ENCODE measurements around the gene OGFOD1. TPM values are rescaled to one million over a fixed set of nuclear protein-coding genes. Genes with fewer than 3 reads are reported as not detected.

Gene OGFOD1
- total and polyA plus RNA-seq, 2 of the 13 experiments (the other 11 are each of a cell fraction or from before 2014, with no cell fraction given) = 35.2 to 81.3 TPM

DNA sequence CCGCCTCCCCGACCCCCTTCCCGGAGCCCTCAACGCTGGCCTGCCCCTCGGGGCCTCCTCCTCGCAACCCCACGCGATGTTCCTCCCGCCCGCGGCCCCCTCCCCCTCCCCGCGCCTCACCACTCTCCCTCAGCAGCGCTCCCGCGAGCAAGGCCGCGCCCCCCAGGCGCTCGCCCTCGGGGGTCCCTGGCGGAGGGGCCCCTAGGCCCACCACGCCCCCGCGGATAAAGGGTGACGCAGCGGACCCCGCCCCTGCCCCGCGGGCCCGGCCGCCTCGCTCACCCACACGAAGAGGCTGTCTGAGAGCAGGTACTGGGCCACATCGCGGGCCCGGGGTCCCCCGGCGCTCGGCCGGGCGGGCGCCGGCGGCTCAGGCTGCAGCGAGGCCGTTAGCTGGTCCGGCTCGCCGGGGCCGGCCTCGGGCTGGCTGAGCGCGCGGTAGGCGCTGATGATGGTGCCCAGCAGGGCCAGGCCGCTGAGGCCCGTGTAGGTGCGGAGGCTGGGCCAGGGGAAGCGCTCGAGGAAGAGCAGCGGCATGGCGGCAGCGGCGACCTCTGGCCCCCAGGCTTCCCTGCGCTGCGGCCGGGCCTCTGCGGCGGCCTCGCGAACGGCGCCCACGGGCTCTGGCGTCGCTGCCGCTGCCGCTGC, 26.4 kb upstream of the OGFOD1 start (continued):
- peak; percentile 6 for TF ChIP-seq ZNF883 (CRISPR knock-in tag; IDR thresholded peaks at IDR 0.05; ENCODE audit: not compliant biosample characterization)
- TF ChIP-seq NCOA1 (CRISPR knock-in tag; IDR thresholded peaks at IDR 0.05) = no peak
- TF ChIP-seq PAX8 (CRISPR knock-in tag; IDR thresholded peaks at IDR 0.05; ENCODE audit: borderline replicate concordance) = no peak
- peak; percentile 41; the same call in 1 of the 2 replicates for TF ChIP-seq SALL1 (CRISPR knock-in tag; IDR thresholded peaks at IDR 0.05)
- TF ChIP-seq HNRNPK (IDR thresholded peaks at IDR 0.05; ENCODE audit: low read depth, low read length, poor library complexity, severe bottlenecking) = peak; percentile 36
- TF ChIP-seq ZSCAN22 (CRISPR knock-in tag; IDR thresholded peaks at IDR 0.05) = no peak
- TF ChIP-seq ZNF441 (CRISPR knock-in tag; IDR thresholded peaks at IDR 0.05; ENCODE audit: borderline replicate concordance) = no peak
- TF ChIP-seq POLR2G (IDR thresholded peaks at IDR 0.05; ENCODE audit: low read depth, low read length) = 0 out of 2 replicates have a peak, but pooled peaks have one; percentile 30
- TF ChIP-seq ZNF674 (CRISPR knock-in tag; IDR thresholded peaks at IDR 0.05; ENCODE audit: low read depth) = 0 out of 2 replicates have a peak, but pooled peaks have one; percentile 45
- TF ChIP-seq, protein P1, sequence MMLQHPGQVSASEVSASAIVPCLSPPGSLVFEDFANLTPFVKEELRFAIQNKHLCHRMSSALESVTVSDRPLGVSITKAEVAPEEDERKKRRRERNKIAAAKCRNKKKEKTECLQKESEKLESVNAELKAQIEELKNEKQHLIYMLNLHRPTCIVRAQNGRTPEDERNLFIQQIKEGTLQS (CRISPR knock-in tag; IDR thresholded peaks at IDR 0.05) = no peak; the same call in 1 of the 2 replicates
- no peak for TF ChIP-seq ZNF570 (CRISPR knock-in tag; IDR thresholded peaks at IDR 0.05; ENCODE audit: borderline replicate concordance)
- TF ChIP-seq ZNF264 (CRISPR knock-in tag; IDR thresholded peaks at IDR 0.05) = no peak
- TF ChIP-seq NR2C2 (CRISPR knock-in tag; IDR thresholded peaks at IDR 0.05; ENCODE audit: borderline replicate concordance) = peak; percentile 35; the same call in 1 of the 2 replicates
- 0 out of 2 replicates have a peak, but pooled peaks have one; percentile 29 for TF ChIP-seq ZNF564 (CRISPR knock-in tag; IDR thresholded peaks at IDR 0.05)
- peak; percentile 21; the same call in 1 of the 2 replicates for TF ChIP-seq ZNF782 (CRISPR knock-in tag; IDR thresholded peaks at IDR 0.05; ENCODE audit: borderline replicate concordance)
- 0 out of 2 replicates have a peak, but pooled peaks have one; percentile 62 for TF ChIP-seq FOXM1 (CRISPR knock-in tag; IDR thresholded peaks at IDR 0.05)
- 0 out of 2 replicates have a peak, but pooled peaks have one; percentile 39 for TF ChIP-seq CSRNP1 (CRISPR knock-in tag; IDR thresholded peaks at IDR 0.05)
- TF ChIP-seq ZNF329 (CRISPR knock-in tag; IDR thresholded peaks at IDR 0.05; ENCODE audit: low read depth) = peak; percentile 29; the same call in 1 of the 2 replicates
- TF ChIP-seq ZNF687 (CRISPR knock-in tag; IDR thresholded peaks at IDR 0.05) = peak; percentile 73
- peak; percentile 89 for TF ChIP-seq UBTF (CRISPR knock-in tag; IDR thresholded peaks at IDR 0.05)

Data from HepG2 (cell line).